Measurements from ENCODE around the gene HAUS2.

HAUS2 gene

GRCh38 chr15:42611532-42611931 lies 62.9 kb downstream of the HAUS2 start:
- no peak for DNase-seq

GRCh38 chr15:42612367-42612912 lies 63.8 kb downstream of the HAUS2 start:
- DNase-seq = no peak

- no peak for DNase-seq
Observed at GRCh38 chr15:42616107-42616506, 67.5 kb downstream of the HAUS2 start.
